ENCODE data around the gene VTI1A. TPM values are rescaled to one million over a fixed set of nuclear protein-coding genes. Genes with fewer than 3 reads are reported as not detected.

Gene VTI1A
- total RNA-seq, 3 donors from 2014 or later, result 53.7 to 65.6 (median 59.2) TPM

DNA sequence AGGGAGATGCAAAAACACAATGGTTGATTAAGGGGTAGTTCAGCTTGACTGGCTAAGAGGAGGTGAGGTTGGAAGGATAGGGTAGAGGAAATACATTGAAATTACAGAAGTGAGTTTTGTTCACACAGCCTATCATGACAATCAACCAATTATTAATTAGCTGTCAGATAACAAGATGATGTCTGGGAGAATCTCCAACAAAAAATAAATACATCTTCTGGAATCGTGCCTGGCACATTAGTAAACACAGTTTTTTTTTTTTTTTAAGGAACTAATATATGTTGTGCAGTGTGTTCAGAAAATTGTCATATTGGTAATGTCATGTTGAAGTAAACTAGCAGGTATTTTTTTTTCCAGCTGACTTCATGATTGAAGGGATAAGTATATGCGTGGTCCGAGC is 171.8 kb downstream of the VTI1A start:
- no peaks in the 10 kb centered on the region for H3K4me1 ChIP-seq
- H3K27ac ChIP-seq, result no peak overlapping the region
- TF ChIP-seq POLR2AphosphoS5 (IDR thresholded peaks at IDR 0.05), result no peak
- no peak overlapping the region for H3K4me3 ChIP-seq
- no peaks in the 10 kb centered on the region for H3K27me3 ChIP-seq
- no peaks in the 10 kb centered on the region for H3K9me3 ChIP-seq
- H3K36me3 ChIP-seq, result no peaks in the 10 kb centered on the region
- intact Hi-C loops (cut with DNase I; ENCODE audit: low total_unique reads), result no loop called here
- no peak for DNase-seq (ENCODE audit: low spot score in 2 of 2)

DNA sequence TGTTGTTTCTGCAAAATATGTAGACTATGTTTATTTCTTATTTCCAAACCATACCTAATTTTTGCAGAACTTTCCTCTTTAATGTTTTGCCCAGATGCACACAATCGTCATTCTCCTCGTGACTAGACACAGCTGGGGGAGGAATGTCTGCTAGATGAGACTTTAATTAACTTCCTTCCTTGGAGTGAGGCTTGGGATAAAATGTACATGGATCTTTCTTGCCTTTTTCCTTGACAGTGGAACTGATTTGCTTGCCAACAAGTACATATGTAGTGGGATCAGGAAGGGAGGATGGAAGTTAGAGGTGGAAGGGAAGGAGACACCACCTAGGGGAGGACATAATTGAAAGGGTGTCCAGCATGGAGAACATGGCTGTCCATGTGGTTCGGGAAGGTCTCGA is 172.5 kb downstream of the VTI1A start:
- Histone ChIP-seq H3K9me3 (no peaks in the 10 kb centered on the region), H3K4me1 (no peaks in the 10 kb centered on the region), H3K36me3 (no peaks in the 10 kb centered on the region), H3K27ac (no peak overlapping the region), H3K4me3 (no peak overlapping the region), H3K27me3 (no peaks in the 10 kb centered on the region)
- intact Hi-C loops (cut with DNase I; ENCODE audit: low total_unique reads), result no loop called here
- no peak for DNase-seq (ENCODE audit: low spot score in 2 of 2)
- TF ChIP-seq, protein P1, sequence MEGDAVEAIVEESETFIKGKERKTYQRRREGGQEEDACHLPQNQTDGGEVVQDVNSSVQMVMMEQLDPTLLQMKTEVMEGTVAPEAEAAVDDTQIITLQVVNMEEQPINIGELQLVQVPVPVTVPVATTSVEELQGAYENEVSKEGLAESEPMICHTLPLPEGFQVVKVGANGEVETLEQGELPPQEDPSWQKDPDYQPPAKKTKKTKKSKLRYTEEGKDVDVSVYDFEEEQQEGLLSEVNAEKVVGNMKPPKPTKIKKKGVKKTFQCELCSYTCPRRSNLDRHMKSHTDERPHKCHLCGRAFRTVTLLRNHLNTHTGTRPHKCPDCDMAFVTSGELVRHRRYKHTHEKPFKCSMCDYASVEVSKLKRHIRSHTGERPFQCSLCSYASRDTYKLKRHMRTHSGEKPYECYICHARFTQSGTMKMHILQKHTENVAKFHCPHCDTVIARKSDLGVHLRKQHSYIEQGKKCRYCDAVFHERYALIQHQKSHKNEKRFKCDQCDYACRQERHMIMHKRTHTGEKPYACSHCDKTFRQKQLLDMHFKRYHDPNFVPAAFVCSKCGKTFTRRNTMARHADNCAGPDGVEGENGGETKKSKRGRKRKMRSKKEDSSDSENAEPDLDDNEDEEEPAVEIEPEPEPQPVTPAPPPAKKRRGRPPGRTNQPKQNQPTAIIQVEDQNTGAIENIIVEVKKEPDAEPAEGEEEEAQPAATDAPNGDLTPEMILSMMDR (IDR thresholded peaks at IDR 0.05), result no peak
- TF ChIP-seq POLR2AphosphoS5 (IDR thresholded peaks at IDR 0.05), result no peak
- TF ChIP-seq POLR2A (IDR thresholded peaks at IDR 0.05), result no peak

DNA sequence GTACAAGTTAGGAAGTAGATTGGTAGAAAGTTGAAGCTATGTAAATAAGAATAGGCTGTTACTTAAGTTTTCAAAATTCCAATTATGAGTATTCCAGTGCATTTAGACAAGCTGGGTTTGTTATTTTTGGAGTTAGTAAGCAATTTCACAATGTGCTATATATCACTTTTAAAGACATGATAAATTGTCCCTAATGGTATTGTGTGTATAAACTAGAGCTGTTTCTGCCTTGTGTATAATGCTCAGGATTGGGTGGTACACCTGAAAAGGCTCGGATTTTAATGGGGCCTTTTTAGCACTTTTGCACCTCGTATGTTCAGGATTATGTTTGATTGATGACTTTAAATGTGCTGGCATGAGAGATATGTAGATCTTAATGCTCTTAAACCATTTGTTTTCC is 175.8 kb downstream of the VTI1A start:
- H3K27ac ChIP-seq, result no peak overlapping the region
- H3K4me1 ChIP-seq, result no peaks in the 10 kb centered on the region
- H3K36me3 ChIP-seq, result no peaks in the 10 kb centered on the region
- DNase-seq (ENCODE audit: low spot score in 2 of 2), result no peak
- H3K27me3 ChIP-seq, result no peaks in the 10 kb centered on the region
- no peak overlapping the region for H3K4me3 ChIP-seq
- no peak for TF ChIP-seq POLR2A (IDR thresholded peaks at IDR 0.05)
- TF ChIP-seq, protein P1 (IDR thresholded peaks at IDR 0.05), result no peak
- TF ChIP-seq POLR2AphosphoS5 (IDR thresholded peaks at IDR 0.05), result no peak
- intact Hi-C loops (cut with DNase I; ENCODE audit: low total_unique reads), result no loop called here
- H3K9me3 ChIP-seq, result no peaks in the 10 kb centered on the region

DNA sequence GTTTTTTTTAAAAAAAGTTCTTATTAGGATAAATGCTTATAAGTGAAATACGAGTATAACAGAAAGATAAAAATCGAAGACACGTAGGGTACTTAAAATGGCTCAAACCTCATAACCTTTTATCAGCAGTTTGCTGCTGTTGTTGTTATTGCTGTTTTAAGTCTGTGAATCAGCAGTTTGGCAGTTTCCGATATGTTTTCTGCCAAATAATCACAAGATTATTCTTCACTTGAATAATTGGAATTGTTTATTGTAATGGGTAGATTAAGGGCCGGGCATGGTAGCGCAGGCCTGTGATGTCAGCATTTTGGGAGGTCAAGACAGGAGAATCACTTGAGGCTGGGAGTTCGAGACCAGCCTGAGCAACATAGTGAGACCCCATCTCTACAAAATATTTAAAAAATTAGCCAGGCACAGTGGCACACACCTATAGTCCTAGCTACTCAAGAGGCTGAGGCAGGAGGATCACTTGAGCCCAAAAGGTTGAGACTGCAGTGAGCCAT is 177.6 kb downstream of the VTI1A start:
- TF ChIP-seq POLR2AphosphoS5 (IDR thresholded peaks at IDR 0.05) (no peak), POLR2A (IDR thresholded peaks at IDR 0.05) (no peak)
- TF ChIP-seq, protein P1 (IDR thresholded peaks at IDR 0.05), result no peak
- Histone ChIP-seq H3K9me3 (no peaks in the 10 kb centered on the region), H3K27me3 (no peaks in the 10 kb centered on the region), H3K36me3 (no peaks in the 10 kb centered on the region), H3K4me1 (no peaks in the 10 kb centered on the region), H3K27ac (no peak overlapping the region), H3K4me3 (no peak overlapping the region)
- DNase-seq (ENCODE audit: low spot score in 2 of 2), result no peak
- intact Hi-C loops (cut with DNase I; ENCODE audit: low total_unique reads), result no loop called here

DNA sequence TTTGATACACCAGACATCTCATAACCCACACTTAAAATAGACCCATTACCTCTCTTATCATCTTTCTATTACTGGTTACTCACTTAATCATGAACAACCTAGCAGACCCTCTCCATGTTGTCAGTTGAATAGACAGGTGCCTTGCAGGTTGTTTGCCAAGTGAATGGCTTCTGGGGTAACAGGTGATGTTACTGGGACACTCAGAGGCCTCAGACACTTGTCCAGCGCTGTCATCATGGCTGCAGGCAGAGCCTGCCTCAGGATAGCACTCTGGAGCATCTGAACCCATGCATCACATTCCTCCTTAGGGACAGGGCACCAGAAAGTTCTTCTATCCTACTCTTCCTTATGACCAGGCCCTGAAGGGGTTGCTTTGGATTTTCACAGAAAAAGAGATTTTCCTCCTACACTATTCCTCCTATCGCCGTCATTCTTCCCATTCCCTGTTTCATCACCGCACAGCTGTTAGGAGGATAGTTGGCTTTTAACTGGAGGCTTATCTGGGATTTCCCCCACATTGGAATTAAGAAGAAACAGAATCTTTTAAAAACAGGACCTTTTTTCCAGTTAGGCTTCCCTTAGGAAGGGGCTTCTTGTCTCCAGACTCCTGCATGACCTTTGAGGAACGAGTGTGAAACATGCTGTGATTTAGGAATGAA is 182.1 kb downstream of the VTI1A start:
- Histone ChIP-seq H3K4me1 (no peaks in the 10 kb centered on the region), H3K4me3 (no peak overlapping the region), H3K9me3 (no peaks in the 10 kb centered on the region), H3K36me3 (no peaks in the 10 kb centered on the region), H3K27ac (no peak overlapping the region), H3K27me3 (no peaks in the 10 kb centered on the region)
- DNase-seq (ENCODE audit: low spot score in 2 of 2), result no peak
- TF ChIP-seq POLR2A (IDR thresholded peaks at IDR 0.05), result no peak
- intact Hi-C loops (cut with DNase I; ENCODE audit: low total_unique reads), result no loop called here

DNA sequence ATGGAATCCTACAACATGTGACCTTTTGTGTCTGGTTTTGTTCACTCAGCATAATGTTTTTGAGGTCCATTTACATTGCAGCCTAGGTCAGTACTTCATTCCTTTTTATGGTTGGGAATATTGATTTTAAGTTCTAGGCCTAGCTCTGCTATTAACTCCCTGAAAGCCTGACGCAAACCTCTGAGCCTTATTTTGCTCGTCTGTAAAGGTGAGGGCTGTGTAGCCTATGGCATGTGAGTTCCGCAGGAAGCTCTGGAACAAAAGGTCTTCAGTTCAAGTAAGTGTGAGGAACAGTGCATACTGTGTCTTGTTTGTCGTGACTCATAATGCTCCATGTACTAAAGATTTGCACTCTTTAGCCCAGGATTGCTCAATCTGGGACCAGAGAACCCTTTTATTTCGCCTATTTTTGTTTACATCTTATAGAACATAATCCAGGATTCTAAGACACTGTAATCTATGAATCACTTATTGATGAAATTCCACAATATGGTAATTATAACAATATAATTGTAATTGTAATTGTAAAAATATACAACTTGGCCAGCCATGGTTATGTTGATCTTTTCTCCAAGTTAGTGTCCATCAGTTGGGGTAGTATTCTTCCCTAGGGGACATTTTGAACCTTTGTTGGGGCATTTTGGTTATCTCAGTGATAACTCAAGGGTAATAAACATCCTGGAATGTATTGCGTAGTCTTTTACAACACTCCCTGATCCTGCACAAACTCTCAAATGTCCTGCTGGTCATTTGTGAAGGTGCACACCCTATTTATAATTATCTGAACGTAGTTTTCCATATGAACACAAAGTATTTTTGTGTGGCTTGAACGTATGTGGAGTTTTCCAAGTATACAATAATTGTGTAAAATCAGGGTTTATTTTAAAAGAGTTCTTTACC is 184.7 kb downstream of the VTI1A start:
- TF ChIP-seq POLR2A (IDR thresholded peaks at IDR 0.05) (no peak), POLR2AphosphoS5 (IDR thresholded peaks at IDR 0.05) (no peak)
- TF ChIP-seq, protein P1 (IDR thresholded peaks at IDR 0.05), result no peak
- Histone ChIP-seq H3K9me3 (no peaks in the 10 kb centered on the region), H3K36me3 (no peaks in the 10 kb centered on the region), H3K4me1 (no peaks in the 10 kb centered on the region), H3K4me3 (no peak overlapping the region), H3K27me3 (no peaks in the 10 kb centered on the region), H3K27ac (no peak overlapping the region)
- no peak for DNase-seq (ENCODE audit: low spot score in 2 of 2)
- intact Hi-C loops (cut with DNase I; ENCODE audit: low total_unique reads), result no loop called here

All from breast epithelium (tissue), 4 donors.